Measurements from ENCODE around the gene BCAP31.
"Not testable (repeated sequence)": the region's sequence is repeated elsewhere in the genome, so short reads cannot be mapped to it uniquely, and the experiment has no call there.

BCAP31 gene

GRCh38 chrX:153708415-153708814 lies 15.8 kb downstream of the BCAP31 start:
- no peak for DNase-seq (ENCODE audit: low read depth)

- no peak for DNase-seq (ENCODE audit: low read depth)
Measured at GRCh38 chrX:153707406-153707805, 16.8 kb downstream of the BCAP31 start.

- no peak for DNase-seq (ENCODE audit: low read depth)
Measured at GRCh38 chrX:153706799-153707198, 17.4 kb downstream of the BCAP31 start.

- DNase-seq (ENCODE audit: low read depth): not testable (repeated sequence)
Measured at GRCh38 chrX:153705403-153706060, 18.7 kb downstream of the BCAP31 start.

GRCh38 chrX:153704631-153705402 lies 19.4 kb downstream of the BCAP31 start:
- DNase-seq (ENCODE audit: low read depth): not testable (repeated sequence)

GRCh38 chrX:153704021-153704526 lies 20.1 kb downstream of the BCAP31 start:
- no peak for DNase-seq (ENCODE audit: low read depth)

- no peak for DNase-seq (ENCODE audit: low read depth)
Measured at GRCh38 chrX:153703036-153703370, 21.2 kb downstream of the BCAP31 start.

- DNase-seq (ENCODE audit: low read depth): no peak
Measured at GRCh38 chrX:153702336-153703035, 21.7 kb downstream of the BCAP31 start.

GRCh38 chrX:153701706-153702105 lies 22.5 kb downstream of the BCAP31 start:
- DNase-seq (ENCODE audit: low read depth): no peak

GRCh38 chrX:153700967-153701366 lies 23.2 kb downstream of the BCAP31 start:
- no peak for DNase-seq (ENCODE audit: low read depth)

GRCh38 chrX:153700376-153700945 lies 23.7 kb downstream of the BCAP31 start:
- DNase-seq (ENCODE audit: low read depth): no peak

- not testable (repeated sequence) for DNase-seq (ENCODE audit: low read depth)
Measured at GRCh38 chrX:153699784-153700371, 24.3 kb downstream of the BCAP31 start.

- not testable (repeated sequence) for DNase-seq (ENCODE audit: low read depth)
Measured at GRCh38 chrX:153699210-153699783, 24.9 kb downstream of the BCAP31 start.

- no peak for DNase-seq (ENCODE audit: low read depth)
Measured at GRCh38 chrX:153697924-153698865, 26.0 kb downstream of the BCAP31 start.

GRCh38 chrX:153696986-153697722 lies 27.0 kb downstream of the BCAP31 start:
- DNase-seq (ENCODE audit: low read depth): not testable (repeated sequence)

GRCh38 chrX:153696538-153696937 lies 27.6 kb downstream of the BCAP31 start:
- DNase-seq (ENCODE audit: low read depth): not testable (repeated sequence)

GRCh38 chrX:153696100-153696499 lies 28.1 kb downstream of the BCAP31 start:
- DNase-seq (ENCODE audit: low read depth): no peak

- DNase-seq (ENCODE audit: low read depth): no peak
Measured at GRCh38 chrX:153694687-153695270, 29.4 kb downstream of the BCAP31 start.

- not testable (repeated sequence) for DNase-seq (ENCODE audit: low read depth)
Measured at GRCh38 chrX:153694256-153694655, 29.9 kb downstream of the BCAP31 start.
